GM23338 (cell line): Measurements from ENCODE around the gene HIF3A. TPM values are rescaled to one million over a fixed set of nuclear protein-coding genes. Genes with fewer than 3 reads are reported as not detected.

Experiments used
- ATAC-seq: fragments of 200-7000 bp; cut with Tn5 transposase; 3 replicates; pipeline ENCODE4 v1.9.1; 2020
- DNase-seq: peaks from one replicate; pipeline ENCODE4 v3.0.0-alpha.2; 2015; ENCODE audit warnings: low spot score
- H2AFZ ChIP-seq: fragments of 200-600 bp; sonication (generic); 2 replicates; pipeline ENCODE4 v1.8.0; 2016; ENCODE audit warnings: antibody characterized with exemption, mild to moderate bottlenecking, moderate library complexity
- H3F3A ChIP-seq: fragments of 200-600 bp; sonication (generic); replicated peaks from 2 replicates; pipeline ENCODE4 v1.8.0; 2017; ENCODE audit warnings: antibody characterized with exemption, mixed run types, low read depth
- H3K27ac ChIP-seq: fragments of 200-600 bp; sonication (generic); 2 replicates; pipeline ENCODE4 v1.6.1; 2016; ENCODE audit warnings: low read depth
- H3K27me3 ChIP-seq: fragments of 200-600 bp; sonication (generic); 2 replicates; pipeline ENCODE4 v1.8.0; 2016; ENCODE audit warnings: mild to moderate bottlenecking, mixed run types, moderate library complexity; ENCODE audit not compliant: insufficient read depth
- H3K36me3 ChIP-seq: fragments of 200-600 bp; sonication (generic); 2 replicates; pipeline ENCODE4 v1.8.0; 2016; ENCODE audit warnings: mild to moderate bottlenecking; ENCODE audit not compliant: insufficient read depth
- H3K4me1 ChIP-seq: fragments of 200-600 bp; sonication (generic); 2 replicates; pipeline ENCODE4 v1.8.0; 2016; ENCODE audit warnings: mild to moderate bottlenecking, moderate library complexity; ENCODE audit not compliant: insufficient read depth
- H3K4me2 ChIP-seq: fragments of 200-600 bp; sonication (generic); 2 replicates; pipeline ENCODE4 v1.7.1; 2017; ENCODE audit warnings: mixed run types
- H3K4me3 ChIP-seq: fragments of 200-600 bp; sonication (generic); 2 replicates; pipeline ENCODE4 v1.6.1; 2016; ENCODE audit warnings: mixed run types
- H3K79me2 ChIP-seq: fragments of 200-600 bp; sonication (generic); replicated peaks from 2 replicates; pipeline ENCODE4 v1.8.0; 2017; ENCODE audit warnings: mild to moderate bottlenecking; ENCODE audit not compliant: insufficient read depth
- H3K9me2 ChIP-seq: fragments of 200-600 bp; sonication (generic); 2 replicates; pipeline ENCODE4 v1.8.0; 2017; ENCODE audit not compliant: insufficient read depth
- H4K20me1 ChIP-seq: fragments of 200-600 bp; sonication (generic); replicated peaks from 2 replicates; pipeline ENCODE4 v1.8.0; 2017; ENCODE audit warnings: mild to moderate bottlenecking; ENCODE audit not compliant: insufficient read depth
- H3K27ac Mint-ChIP-seq: 2 replicates; pipeline ENCODE4 v1.8.0; 2020; ENCODE audit warnings: inconsistent platforms, mild to moderate bottlenecking, moderate library complexity, mixed read lengths
- H3K27me3 Mint-ChIP-seq: 3 replicates; pipeline ENCODE4 v1.8.0; 2022; ENCODE audit warnings: low read depth, mild to moderate bottlenecking, moderate library complexity, mixed read lengths, inconsistent platforms; ENCODE audit not compliant: insufficient read depth, poor library complexity
- H3K36me3 Mint-ChIP-seq: 3 replicates; pipeline ENCODE4 v1.8.0; 2021; ENCODE audit warnings: low read depth, mild to moderate bottlenecking, inconsistent platforms, moderate library complexity, mixed read lengths
- H3K4me1 Mint-ChIP-seq: 3 replicates; pipeline ENCODE4 v1.8.0; 2020; ENCODE audit warnings: mild to moderate bottlenecking, inconsistent platforms, mixed read lengths
- H3K4me3 Mint-ChIP-seq: 3 replicates; pipeline ENCODE4 v1.8.0; 2021; ENCODE audit warnings: moderate library complexity, mild to moderate bottlenecking, inconsistent platforms, mixed read lengths
- H3K9me3 Mint-ChIP-seq: 3 replicates; pipeline ENCODE4 v1.8.0; 2020; ENCODE audit warnings: moderate library complexity, mild to moderate bottlenecking, inconsistent platforms, mixed read lengths
- CREB1 ChIP-seq: fragments of 250-450 bp; sonication (Bioruptor Pico); IDR thresholded peaks from 2 replicates; pipeline ENCODE4 v1.5.0; 2020; ENCODE audit warnings: low read depth, mild to moderate bottlenecking, moderate library complexity
- EZH2 ChIP-seq: fragments of 200-600 bp; sonication (generic); IDR thresholded peaks from one replicate; pipeline ENCODE4 v1.8.0; 2017; ENCODE audit warnings: antibody characterized with exemption, mild to moderate bottlenecking, low read depth; ENCODE audit not compliant: unreplicated experiment
- EZH2phosphoT487 ChIP-seq: fragments of 200-600 bp; sonication (generic); IDR thresholded peaks from one replicate; pipeline ENCODE4 v1.8.1; 2018; ENCODE audit warnings: antibody characterized with exemption; ENCODE audit not compliant: unreplicated experiment
- JUNB ChIP-seq: IDR thresholded peaks from one replicate; pipeline ENCODE4 v1.6.1; 2016; ENCODE audit warnings: antibody characterized with exemption; ENCODE audit not compliant: unreplicated experiment
- NANOG ChIP-seq: IDR thresholded peaks from 2 replicates; pipeline ENCODE4 v1.6.1; 2016; ENCODE audit warnings: antibody characterized with exemption, borderline replicate concordance
- POLR2AphosphoS5 ChIP-seq: IDR thresholded peaks from 2 replicates; pipeline ENCODE4 v1.6.1; 2016; ENCODE audit warnings: antibody characterized with exemption, low read depth
- STAT1 ChIP-seq: IDR thresholded peaks from one replicate; pipeline ENCODE4 v1.6.1; 2016; ENCODE audit warnings: antibody characterized with exemption; ENCODE audit not compliant: unreplicated experiment
- ZNF114 ChIP-seq: fragments of 250-450 bp; sonication (Bioruptor Pico); IDR thresholded peaks from 2 replicates; pipeline ENCODE4 v1.5.0; 2020; ENCODE audit warnings: mild to moderate bottlenecking, moderate library complexity
- ZNF331 ChIP-seq: fragments of 250-450 bp; sonication (Bioruptor Pico); IDR thresholded peaks from 2 replicates; pipeline ENCODE4 v1.5.0; 2020; ENCODE audit warnings: low read depth, mild to moderate bottlenecking, moderate library complexity
- long read RNA-seq: library from polyadenylated mRNA; unstranded; transcript quantifications from one replicate; pipeline ENCODE4 v2.0.0, GENCODE V29; 2020; ENCODE audit not compliant: unreplicated experiment
- polyA plus RNA-seq: library from polyadenylated mRNA; unstranded; fragments of >200 nt; fragmentation: Nextera tagmentation; extraction: Ambion mirVana; gene quantifications from 2 replicates; pipeline ENCODE4 v1.2.1, GENCODE V29; 2016
- total RNA-seq: library from RNA; depleted of rRNA; stranded (reverse); fragments of >200 nt; shearing (Covaris generic); gene quantifications from 2 replicates; pipeline ENCODE4 v1.2.3, GENCODE V29; 2014; rRNA removed
- TF ChIP-seq, protein P1 (sequence below): IDR thresholded peaks from one replicate; pipeline ENCODE4 v1.6.1; 2018; ENCODE audit warnings: antibody characterized with exemption; ENCODE audit not compliant: unreplicated experiment
- TF ChIP-seq, protein P2 (sequence below): IDR thresholded peaks from 2 replicates; pipeline ENCODE4 v1.6.1; 2016; ENCODE audit warnings: antibody characterized with exemption
- TF ChIP-seq, protein P3 (sequence below), 2 experiments: fragments of 200-600 bp in 1 of 2; sonication (generic) in 1 of 2; conservative IDR thresholded peaks; 2 replicates each; pipeline versions ENCODE4 v1.5.1 to v1.6.1; 2016 to 2017; ENCODE audit warnings: antibody characterized with exemption in 2 of 2, low read depth in 2 of 2, mild to moderate bottlenecking in 2 of 2, moderate library complexity in 1 of 2

HIF3A gene
- total RNA-seq (34.1 and 70.5 TPM in 2 replicates), polyA plus RNA-seq (20.4 and 20.8 TPM in 2 replicates)
- long read RNA-seq, partial matches to known transcripts, result 0 of 6 reads
- long read RNA-seq, other reads (novel, unspliced or antisense), result 6 of 6 reads

DNA sequence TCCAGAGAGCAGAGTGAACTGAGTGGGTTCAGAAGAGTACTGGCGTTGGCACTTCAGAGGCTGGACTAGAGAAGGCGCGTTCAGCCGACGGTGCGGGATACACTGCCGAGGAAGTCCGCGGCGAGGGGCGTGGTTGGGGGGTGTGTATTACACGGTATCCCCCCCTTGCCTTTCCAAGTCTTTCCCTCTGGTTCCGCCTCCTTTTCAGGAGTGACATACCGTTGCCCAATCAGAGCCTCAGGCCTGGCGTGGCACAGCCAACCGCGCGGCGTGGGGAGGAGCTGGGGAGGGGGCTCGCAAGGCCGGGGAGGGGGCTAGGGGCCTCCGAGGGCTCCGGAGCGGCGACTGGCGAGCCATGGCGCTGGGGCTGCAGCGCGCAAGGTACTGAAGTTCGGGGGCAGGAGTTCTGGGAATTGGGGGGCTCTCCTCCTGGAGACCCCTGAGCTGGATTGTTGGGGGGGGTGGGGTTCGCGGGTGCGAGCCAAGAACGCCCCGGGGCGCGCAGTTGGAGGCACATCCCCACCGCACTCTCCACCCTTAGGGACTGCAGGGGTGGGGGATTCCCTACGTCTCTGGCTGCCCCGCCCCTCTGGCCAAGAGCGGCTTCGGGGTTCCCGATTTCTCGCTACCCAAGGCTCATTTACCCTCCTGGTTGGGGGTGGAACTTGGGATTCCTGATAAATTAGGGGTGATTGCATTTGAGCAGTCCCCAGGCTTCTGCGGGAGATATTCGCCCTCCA lies at the start of gene HIF3A:
HIF3A (plus strand) TSS at position 321 of the 740 bp plus-strand sequence; CDS start at position 356, 35 bp downstream.
- Mint-ChIP-seq H3K36me3 (no peaks in the 10 kb centered on the region), H3K9me3 (no peaks in the 10 kb centered on the region), H3K4me1 (peaks cover 27% of the 10 kb centered on the region), H3K27ac (no peak within 1 kb of the TSS), H3K27me3 (peaks cover 10% of the 10 kb centered on the region), H3K4me3 (peak within 1 kb of the TSS; percentile 88)
- Histone ChIP-seq H3K36me3 (no peaks in the 10 kb centered on the region), H3F3A (peaks cover 14% of the 10 kb centered on the region; the same call in 1 of the 2 replicates), H3K4me2 (peak within 1 kb of the TSS; percentile 100), H3K27me3 (no peaks in the 10 kb centered on the region), H3K4me1 (peaks cover 39% of the 10 kb centered on the region), H3K4me3 (peak within 1 kb of the TSS; percentile 91), H4K20me1 (0 out of 2 replicates have a peak, but pooled peaks cover 3% of the 10 kb centered on the region), H3K9me2 (peaks cover 4% of the 10 kb centered on the region; the same call in 1 of the 2 replicates), H3K79me2 (peaks cover 6% of the 10 kb centered on the region; the same call in 1 of the 2 replicates), H2AFZ (peak within 1 kb of the TSS; percentile 93), H3K27ac (no peak within 1 kb of the TSS)
- DNase-seq, result peak; percentile 99
- peak; percentile 84 for ATAC-seq
- TF ChIP-seq EZH2 (no peak), EZH2phosphoT487 (no peak), POLR2AphosphoS5 (peak; percentile 82)

DNA sequence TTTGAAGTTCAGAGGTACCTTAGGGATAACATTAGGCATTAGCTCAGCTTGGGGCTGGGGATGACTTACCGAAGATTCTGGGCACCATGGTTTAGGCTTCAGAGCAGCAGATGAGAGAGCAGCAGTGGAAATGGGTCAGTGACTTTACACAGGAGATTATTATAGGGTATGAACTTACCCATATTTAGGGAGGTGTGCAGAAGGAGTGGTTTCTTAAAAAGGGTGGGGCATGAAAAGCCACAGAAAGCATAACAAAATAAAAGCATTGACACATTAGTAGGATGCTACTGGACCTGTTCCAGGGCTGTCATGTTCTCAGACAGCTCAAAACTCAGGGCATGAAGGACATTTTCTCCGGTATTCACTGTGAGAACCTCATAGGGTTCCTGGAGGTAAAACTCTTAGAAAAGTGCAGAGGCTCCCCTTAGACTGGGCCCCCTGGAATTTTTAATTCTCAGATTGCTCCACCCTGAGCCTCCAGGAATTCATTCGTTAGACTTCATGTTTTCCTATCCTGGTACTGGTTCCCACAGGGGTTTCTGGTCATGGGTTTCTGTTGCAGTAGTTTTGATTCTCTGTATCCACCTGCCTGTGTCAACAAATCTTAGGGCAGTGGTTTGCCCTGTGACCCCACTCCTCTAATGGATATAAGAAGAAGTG lies 46.6 kb upstream of the HIF3A start:
- Histone ChIP-seq H3K79me2 (no peaks in the 10 kb centered on the region), H2AFZ (no peak overlapping the region), H3K36me3 (no peaks in the 10 kb centered on the region), H3K27ac (no peak overlapping the region), H3K9me2 (no peaks in the 10 kb centered on the region), H3K27me3 (no peaks in the 10 kb centered on the region), H3K4me2 (no peak overlapping the region), H3F3A (no peaks in the 10 kb centered on the region), H3K4me1 (no peaks in the 10 kb centered on the region), H4K20me1 (no peaks in the 10 kb centered on the region), H3K4me3 (no peak overlapping the region)
- H3K4me3 Mint-ChIP-seq, result no peak overlapping the region
- peaks cover 2% of the 10 kb centered on the region for H3K27me3 Mint-ChIP-seq
- no peak overlapping the region for H3K27ac Mint-ChIP-seq
- H3K9me3 Mint-ChIP-seq, result no peaks in the 10 kb centered on the region
- ATAC-seq (no peak), DNase-seq (no peak)
- peaks cover 6% of the 10 kb centered on the region; the same call in 2 of the 3 replicates for H3K4me1 Mint-ChIP-seq
- no peaks in the 10 kb centered on the region for H3K36me3 Mint-ChIP-seq
- TF ChIP-seq, protein P1, sequence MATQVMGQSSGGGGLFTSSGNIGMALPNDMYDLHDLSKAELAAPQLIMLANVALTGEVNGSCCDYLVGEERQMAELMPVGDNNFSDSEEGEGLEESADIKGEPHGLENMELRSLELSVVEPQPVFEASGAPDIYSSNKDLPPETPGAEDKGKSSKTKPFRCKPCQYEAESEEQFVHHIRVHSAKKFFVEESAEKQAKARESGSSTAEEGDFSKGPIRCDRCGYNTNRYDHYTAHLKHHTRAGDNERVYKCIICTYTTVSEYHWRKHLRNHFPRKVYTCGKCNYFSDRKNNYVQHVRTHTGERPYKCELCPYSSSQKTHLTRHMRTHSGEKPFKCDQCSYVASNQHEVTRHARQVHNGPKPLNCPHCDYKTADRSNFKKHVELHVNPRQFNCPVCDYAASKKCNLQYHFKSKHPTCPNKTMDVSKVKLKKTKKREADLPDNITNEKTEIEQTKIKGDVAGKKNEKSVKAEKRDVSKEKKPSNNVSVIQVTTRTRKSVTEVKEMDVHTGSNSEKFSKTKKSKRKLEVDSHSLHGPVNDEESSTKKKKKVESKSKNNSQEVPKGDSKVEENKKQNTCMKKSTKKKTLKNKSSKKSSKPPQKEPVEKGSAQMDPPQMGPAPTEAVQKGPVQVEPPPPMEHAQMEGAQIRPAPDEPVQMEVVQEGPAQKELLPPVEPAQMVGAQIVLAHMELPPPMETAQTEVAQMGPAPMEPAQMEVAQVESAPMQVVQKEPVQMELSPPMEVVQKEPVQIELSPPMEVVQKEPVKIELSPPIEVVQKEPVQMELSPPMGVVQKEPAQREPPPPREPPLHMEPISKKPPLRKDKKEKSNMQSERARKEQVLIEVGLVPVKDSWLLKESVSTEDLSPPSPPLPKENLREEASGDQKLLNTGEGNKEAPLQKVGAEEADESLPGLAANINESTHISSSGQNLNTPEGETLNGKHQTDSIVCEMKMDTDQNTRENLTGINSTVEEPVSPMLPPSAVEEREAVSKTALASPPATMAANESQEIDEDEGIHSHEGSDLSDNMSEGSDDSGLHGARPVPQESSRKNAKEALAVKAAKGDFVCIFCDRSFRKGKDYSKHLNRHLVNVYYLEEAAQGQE, result no peak
- no peak for TF ChIP-seq EZH2
- TF ChIP-seq EZH2phosphoT487, result no peak
- TF ChIP-seq, protein P2, sequence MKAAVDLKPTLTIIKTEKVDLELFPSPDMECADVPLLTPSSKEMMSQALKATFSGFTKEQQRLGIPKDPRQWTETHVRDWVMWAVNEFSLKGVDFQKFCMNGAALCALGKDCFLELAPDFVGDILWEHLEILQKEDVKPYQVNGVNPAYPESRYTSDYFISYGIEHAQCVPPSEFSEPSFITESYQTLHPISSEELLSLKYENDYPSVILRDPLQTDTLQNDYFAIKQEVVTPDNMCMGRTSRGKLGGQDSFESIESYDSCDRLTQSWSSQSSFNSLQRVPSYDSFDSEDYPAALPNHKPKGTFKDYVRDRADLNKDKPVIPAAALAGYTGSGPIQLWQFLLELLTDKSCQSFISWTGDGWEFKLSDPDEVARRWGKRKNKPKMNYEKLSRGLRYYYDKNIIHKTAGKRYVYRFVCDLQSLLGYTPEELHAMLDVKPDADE, result no peak
- no peak for TF ChIP-seq CREB1 (CRISPR knock-in tag)
- no peak for TF ChIP-seq STAT1
- TF ChIP-seq, protein P3, sequence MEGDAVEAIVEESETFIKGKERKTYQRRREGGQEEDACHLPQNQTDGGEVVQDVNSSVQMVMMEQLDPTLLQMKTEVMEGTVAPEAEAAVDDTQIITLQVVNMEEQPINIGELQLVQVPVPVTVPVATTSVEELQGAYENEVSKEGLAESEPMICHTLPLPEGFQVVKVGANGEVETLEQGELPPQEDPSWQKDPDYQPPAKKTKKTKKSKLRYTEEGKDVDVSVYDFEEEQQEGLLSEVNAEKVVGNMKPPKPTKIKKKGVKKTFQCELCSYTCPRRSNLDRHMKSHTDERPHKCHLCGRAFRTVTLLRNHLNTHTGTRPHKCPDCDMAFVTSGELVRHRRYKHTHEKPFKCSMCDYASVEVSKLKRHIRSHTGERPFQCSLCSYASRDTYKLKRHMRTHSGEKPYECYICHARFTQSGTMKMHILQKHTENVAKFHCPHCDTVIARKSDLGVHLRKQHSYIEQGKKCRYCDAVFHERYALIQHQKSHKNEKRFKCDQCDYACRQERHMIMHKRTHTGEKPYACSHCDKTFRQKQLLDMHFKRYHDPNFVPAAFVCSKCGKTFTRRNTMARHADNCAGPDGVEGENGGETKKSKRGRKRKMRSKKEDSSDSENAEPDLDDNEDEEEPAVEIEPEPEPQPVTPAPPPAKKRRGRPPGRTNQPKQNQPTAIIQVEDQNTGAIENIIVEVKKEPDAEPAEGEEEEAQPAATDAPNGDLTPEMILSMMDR (conservative IDR thresholded peaks at IDR 0.05; ENCODE audit: low read depth in 2 of 2), result no peak
- no peak for TF ChIP-seq NANOG
- no peak for TF ChIP-seq ZNF331
- TF ChIP-seq ZNF114 (CRISPR knock-in tag), result no peak
- no peak for TF ChIP-seq POLR2AphosphoS5
- TF ChIP-seq JUNB, result no peak
